ENCODE data around the gene FAM43B. TPM values are rescaled to one million over a fixed set of nuclear protein-coding genes. Genes with fewer than 3 reads are reported as not detected.
A peak's percentile ranks its signal among the peaks of the same experiment; 100 is the strongest.

The FAM43B gene
- total RNA-seq, 2 experiments from 2014 or later = not detected

GRCh38 chr1:20540281-20540680, 12.1 kb upstream of the FAM43B start:
- intact Hi-C loops (cut with micrococcal nuclease; ENCODE audit: unreplicated experiment) = loop anchor here (5.0 kb wide), 1 partner anchor 92 kb away; the partner anchor contains the start of gene PINK1
- no peaks in the 10 kb centered on the region for H3K9me2 ChIP-seq (ENCODE audit: insufficient read depth, low read length)

GRCh38 chr1:20546637-20547036, 5.7 kb upstream of the FAM43B start:
- no peaks in the 10 kb centered on the region for H3K9me2 ChIP-seq (ENCODE audit: insufficient read depth, low read length)
- H2AFZ ChIP-seq (ENCODE audit: low read length) = no peak overlapping the region
- BruUV-seq (replicated peaks) = no TSS peak
- H3K79me2 ChIP-seq (ENCODE audit: insufficient read depth, low read depth, low read length) = no peaks in the 10 kb centered on the region
- H3K4me3 ChIP-seq (ENCODE audit: low read depth, low read length, poor library complexity, severe bottlenecking) = no peak overlapping the region
- H3K4me2 ChIP-seq (ENCODE audit: low read length) = no peak overlapping the region
- H3K4me1 ChIP-seq (ENCODE audit: insufficient read depth, low read length, poor library complexity, severe bottlenecking) = peaks cover 14% of the 10 kb centered on the region
- ChIA-PET POLR2A (interaction anchor here (0.7 kb wide), 1 partner anchor 309 kb away, joined by 3 read pairs; no protein-coding TSS in a partner anchor), CTCF (ENCODE audit: unreplicated experiment) (no interaction called here)
- H4K20me1 ChIP-seq (ENCODE audit: insufficient read depth, low read length) = no peaks in the 10 kb centered on the region
- no peaks in the 10 kb centered on the region for H3K9me3 ChIP-seq (ENCODE audit: low read length)
- TF ChIP-seq EZH2phosphoT487 (IDR thresholded peaks at IDR 0.05; ENCODE audit: borderline replicate concordance, low read depth, low read length) (no peak), CTCF (conservative IDR thresholded peaks at IDR 0.05; ENCODE audit: low read length) (no peak)
- no peak for DNase-seq (ENCODE audit: low spot score)
- no peak overlapping the region for H3K27ac ChIP-seq (ENCODE audit: low read depth, low read length, poor library complexity, severe bottlenecking)
- no peaks in the 10 kb centered on the region for H3K36me3 ChIP-seq (ENCODE audit: insufficient read depth, low read length)
- intact Hi-C loops (cut with micrococcal nuclease; ENCODE audit: unreplicated experiment) = no loop called here

More at GRCh38 chr1:20540281-20540680, 12.1 kb upstream of the FAM43B start:
- BruUV-seq (replicated peaks) = no TSS peak
- DNase-seq (ENCODE audit: low spot score) = no peak
- Histone ChIP-seq H3K27ac (ENCODE audit: low read depth, low read length, poor library complexity, severe bottlenecking) (no peak overlapping the region), H3K36me3 (ENCODE audit: insufficient read depth, low read length) (no peaks in the 10 kb centered on the region), H2AFZ (ENCODE audit: low read length) (no peak overlapping the region), H3K79me2 (ENCODE audit: insufficient read depth, low read depth, low read length) (no peaks in the 10 kb centered on the region), H4K20me1 (ENCODE audit: insufficient read depth, low read length) (no peaks in the 10 kb centered on the region), H3K4me2 (ENCODE audit: low read length) (no peak overlapping the region), H3K4me3 (ENCODE audit: low read depth, low read length, poor library complexity, severe bottlenecking) (no peak overlapping the region), H3K9me3 (ENCODE audit: low read length) (no peaks in the 10 kb centered on the region), H3K4me1 (ENCODE audit: insufficient read depth, low read length, poor library complexity, severe bottlenecking) (no peaks in the 10 kb centered on the region)
- ChIA-PET CTCF (ENCODE audit: unreplicated experiment) (no interaction called here), POLR2A (no interaction called here)
- TF ChIP-seq CTCF (conservative IDR thresholded peaks at IDR 0.05; ENCODE audit: low read length) (no peak), EZH2phosphoT487 (IDR thresholded peaks at IDR 0.05; ENCODE audit: borderline replicate concordance, low read depth, low read length) (no peak)

- Histone ChIP-seq H3K9me3 (ENCODE audit: low read length) (no peaks in the 10 kb centered on the region), H2AFZ (ENCODE audit: low read length) (peak overlapping the region; percentile 48), H3K36me3 (ENCODE audit: insufficient read depth, low read length) (no peaks in the 10 kb centered on the region), H3K9me2 (ENCODE audit: insufficient read depth, low read length) (no peaks in the 10 kb centered on the region), H4K20me1 (ENCODE audit: insufficient read depth, low read length) (no peaks in the 10 kb centered on the region), H3K4me2 (ENCODE audit: low read length) (peak overlapping the region; percentile 55), H3K79me2 (ENCODE audit: insufficient read depth, low read depth, low read length) (no peaks in the 10 kb centered on the region), H3K27ac (ENCODE audit: low read depth, low read length, poor library complexity, severe bottlenecking) (no peak overlapping the region), H3K4me1 (ENCODE audit: insufficient read depth, low read length, poor library complexity, severe bottlenecking) (peaks cover 22% of the 10 kb centered on the region), H3K4me3 (ENCODE audit: low read depth, low read length, poor library complexity, severe bottlenecking) (peak overlapping the region; percentile 12)
- TF ChIP-seq EZH2phosphoT487 (IDR thresholded peaks at IDR 0.05; ENCODE audit: borderline replicate concordance, low read depth, low read length) (no peak), CTCF (conservative IDR thresholded peaks at IDR 0.05; ENCODE audit: low read length) (no peak)
- no peak for DNase-seq (ENCODE audit: low spot score)
- intact Hi-C loops (cut with micrococcal nuclease; ENCODE audit: unreplicated experiment) = no loop called here
- CTCF ChIA-PET (ENCODE audit: unreplicated experiment) = no interaction called here
- POLR2A ChIA-PET = no interaction called here
- BruUV-seq (replicated peaks) = no TSS peak
Observed at GRCh38 chr1:20551161-20551560, 1.2 kb upstream of the FAM43B start.

Data from OCI-LY7 (cell line).